ENCODE measurements around the gene CHURC1.

The CHURC1 gene

DNA sequence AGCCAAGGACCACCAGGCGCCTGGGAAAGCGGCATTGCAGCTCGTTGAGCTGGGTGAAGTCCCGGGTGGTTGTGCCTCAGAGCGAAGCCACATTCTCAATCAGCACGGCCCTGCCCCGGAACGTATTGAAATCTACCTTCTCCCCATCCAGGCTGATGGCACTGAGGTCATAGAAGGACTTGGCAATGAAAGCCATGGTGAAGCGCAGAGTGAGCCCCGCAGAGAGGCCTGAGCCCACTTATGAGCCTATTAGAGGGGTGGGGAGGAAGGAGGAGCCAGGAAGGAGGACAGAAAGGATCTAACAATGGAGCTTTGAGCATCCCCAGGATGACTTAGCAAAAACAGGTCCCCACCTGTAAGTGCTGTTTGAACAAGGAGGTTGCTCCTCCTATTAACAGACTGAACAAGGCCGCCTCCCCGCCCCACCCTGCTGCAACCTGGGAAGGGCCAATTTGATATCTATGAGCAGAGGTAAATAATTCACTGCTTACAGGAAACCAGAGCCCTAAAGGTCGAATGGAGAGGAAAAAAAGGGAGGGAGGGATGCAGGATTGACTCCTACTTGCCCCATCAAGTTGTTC, 28.4 kb downstream of the CHURC1 start, which contains the start of gene GPX2:
TSS of gene GPX2 (minus strand) at position 215 of the 581 bp plus-strand sequence. CDS start at position 196, 19 bp downstream.
- no peak for ATAC-seq
- no peaks in the 10 kb centered on the region for H3K9me3 Mint-ChIP-seq
- H3K36me3 Mint-ChIP-seq, result peaks cover 64% of the 10 kb centered on the region
- no peak within 1 kb of the TSS for H3K27ac Mint-ChIP-seq
- no peak within 1 kb of the TSS for H3K4me3 Mint-ChIP-seq
- no peaks in the 10 kb centered on the region for H3K27me3 Mint-ChIP-seq
- peaks cover 33% of the 10 kb centered on the region for H3K4me1 Mint-ChIP-seq

- peaks cover 68% of the 10 kb centered on the region for H3K36me3 Mint-ChIP-seq
- H3K4me3 Mint-ChIP-seq, result no peak overlapping the region
- H3K4me1 Mint-ChIP-seq, result peaks cover 29% of the 10 kb centered on the region
- no peak for ATAC-seq
- H3K27me3 Mint-ChIP-seq, result no peaks in the 10 kb centered on the region
- no peaks in the 10 kb centered on the region for H3K9me3 Mint-ChIP-seq
- H3K27ac Mint-ChIP-seq, result no peak overlapping the region
These were observed 29.3 kb downstream of the CHURC1 start for GRCh38 chr14:64943556-64943955.

- no peak for ATAC-seq
- no peak overlapping the region for H3K4me3 Mint-ChIP-seq
- no peak overlapping the region for H3K27ac Mint-ChIP-seq
- peaks cover 68% of the 10 kb centered on the region for H3K36me3 Mint-ChIP-seq
- no peaks in the 10 kb centered on the region for H3K27me3 Mint-ChIP-seq
- peaks cover 27% of the 10 kb centered on the region for H3K4me1 Mint-ChIP-seq
- no peaks in the 10 kb centered on the region for H3K9me3 Mint-ChIP-seq
These were observed 29.8 kb downstream of the CHURC1 start for GRCh38 chr14:64944041-64944440.

GRCh38 chr14:64944861-64945260, 30.6 kb downstream of the CHURC1 start:
- ATAC-seq, result no peak
- H3K27ac Mint-ChIP-seq, result no peak overlapping the region

GRCh38 chr14:64945431-64946178, 31.4 kb downstream of the CHURC1 start:
- no peaks in the 10 kb centered on the region for H3K9me3 Mint-ChIP-seq
- H3K36me3 Mint-ChIP-seq, result peaks cover 65% of the 10 kb centered on the region
- H3K4me1 Mint-ChIP-seq, result peaks cover 21% of the 10 kb centered on the region
- H3K4me3 Mint-ChIP-seq, result no peak overlapping the region
- no peaks in the 10 kb centered on the region for H3K27me3 Mint-ChIP-seq
- no peak overlapping the region for H3K27ac Mint-ChIP-seq
- no peak for ATAC-seq

More at GRCh38 chr14:64944861-64945260, 30.6 kb downstream of the CHURC1 start:
- Mint-ChIP-seq H3K36me3 (peaks cover 66% of the 10 kb centered on the region), H3K9me3 (no peaks in the 10 kb centered on the region), H3K4me1 (peaks cover 21% of the 10 kb centered on the region), H3K4me3 (no peak overlapping the region), H3K27me3 (no peaks in the 10 kb centered on the region)

DNA sequence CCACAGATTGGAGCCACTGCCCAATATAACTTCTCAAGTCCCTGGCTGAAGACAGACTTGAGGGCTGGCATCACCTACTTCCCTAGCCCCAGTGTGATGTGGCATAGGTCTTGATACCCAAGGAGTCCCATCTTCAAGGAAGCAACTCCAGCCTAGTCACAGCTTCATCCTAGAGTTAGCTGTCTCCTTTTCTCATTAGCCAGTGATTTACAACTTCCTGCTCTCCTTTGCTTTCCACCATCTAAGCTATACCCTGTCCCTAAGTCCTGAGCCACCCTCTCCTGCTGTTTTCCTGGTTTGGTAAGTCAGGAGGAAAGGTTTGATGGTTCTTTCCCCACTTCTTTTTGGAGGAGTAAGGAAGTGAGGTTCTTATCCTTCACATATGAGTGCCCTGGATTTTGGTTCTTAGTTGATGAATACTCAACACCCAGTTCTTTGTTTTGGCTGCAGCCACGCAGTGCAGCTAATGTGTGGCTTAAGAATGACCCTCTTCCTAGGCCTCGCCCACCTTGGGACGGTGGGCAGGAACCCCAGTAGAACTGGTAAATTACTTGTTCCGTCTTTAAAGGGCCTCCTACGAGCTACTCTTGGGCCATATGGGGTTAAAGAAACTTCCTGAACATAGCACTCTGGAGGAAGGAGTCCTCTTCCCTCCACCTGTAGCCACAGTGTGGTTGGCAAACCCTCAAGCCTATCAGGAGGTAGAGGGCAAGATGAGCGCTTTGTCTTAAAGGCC, 32.2 kb downstream of the CHURC1 start:
- Mint-ChIP-seq H3K27ac (no peak overlapping the region), H3K4me1 (peaks cover 21% of the 10 kb centered on the region), H3K27me3 (no peaks in the 10 kb centered on the region), H3K4me3 (no peak overlapping the region), H3K36me3 (peaks cover 66% of the 10 kb centered on the region), H3K9me3 (no peaks in the 10 kb centered on the region)
- no peak for ATAC-seq

DNA sequence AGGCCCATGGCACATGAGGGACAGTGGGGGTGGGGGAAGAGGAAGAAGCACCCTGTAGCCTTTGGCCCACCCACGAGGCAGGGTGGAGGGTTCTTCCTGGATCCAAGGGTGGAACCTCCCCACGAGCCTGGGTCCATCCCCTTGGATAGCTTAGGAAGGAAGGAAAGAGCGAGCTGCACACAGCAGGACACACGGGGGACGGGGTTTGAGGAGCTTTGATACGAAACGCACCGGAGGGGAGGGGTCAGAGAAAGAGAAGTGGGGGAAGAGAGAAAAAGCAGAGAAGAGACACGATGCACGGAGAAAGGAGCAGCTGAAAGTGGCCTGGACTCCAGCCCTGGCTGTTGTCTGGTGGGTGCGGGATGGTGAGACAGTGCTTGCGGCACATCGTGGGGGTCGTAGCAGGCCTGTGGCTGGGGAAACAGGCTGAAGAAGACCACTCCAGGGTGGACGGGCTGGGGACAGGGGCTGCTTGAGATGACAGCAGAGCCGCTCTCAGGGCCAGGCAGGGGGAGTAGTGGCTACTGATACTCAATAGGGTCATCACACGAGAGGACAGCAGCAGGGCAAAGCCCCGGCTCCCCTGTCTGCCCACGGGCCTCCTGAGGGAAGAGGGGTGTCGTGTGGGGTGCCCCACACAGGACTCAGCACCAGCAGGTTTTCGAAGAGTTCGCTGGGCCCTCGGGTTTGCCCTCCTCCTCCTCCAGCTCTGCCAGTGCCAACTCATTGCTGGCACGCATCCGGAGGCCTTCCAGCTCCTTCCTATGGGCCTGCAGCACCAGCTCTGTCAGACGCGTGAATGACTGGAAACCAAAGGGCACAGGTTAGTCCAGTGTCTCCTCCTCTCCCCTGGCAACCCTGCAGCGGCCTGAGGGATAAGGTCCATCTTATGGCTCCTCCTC, 33.7 kb downstream of the CHURC1 start:
- peaks cover 25% of the 10 kb centered on the region for H3K4me1 Mint-ChIP-seq
- peaks cover 66% of the 10 kb centered on the region for H3K36me3 Mint-ChIP-seq
- H3K27me3 Mint-ChIP-seq, result no peaks in the 10 kb centered on the region

DNA sequence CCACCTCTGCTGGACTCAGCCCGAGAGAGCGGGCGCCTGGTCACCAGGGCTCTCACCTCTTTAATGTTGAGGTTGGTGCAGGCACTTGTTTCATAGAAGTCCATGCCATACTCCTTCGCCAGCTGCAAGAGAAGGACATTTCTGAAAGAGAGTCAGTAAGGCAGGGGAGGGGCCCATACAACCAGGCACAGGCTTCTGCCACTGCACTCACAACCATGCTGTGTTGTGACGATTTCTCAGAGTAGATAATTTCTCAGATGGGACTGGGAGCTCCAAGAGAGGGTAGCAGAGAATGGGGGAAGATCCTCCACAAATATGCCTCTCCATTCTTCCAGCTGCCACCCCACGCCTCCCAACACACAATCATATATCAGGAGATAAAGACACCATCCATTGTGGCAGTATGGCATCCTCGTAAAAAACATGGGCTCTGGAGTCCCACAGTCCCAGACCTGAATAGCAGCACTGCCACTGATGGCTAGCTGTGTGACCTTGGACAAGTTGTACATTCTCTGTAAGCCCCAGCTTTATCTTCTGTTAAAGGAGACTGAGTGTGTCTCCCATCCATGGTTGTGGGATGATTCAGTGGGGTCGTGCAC, 34.5 kb downstream of the CHURC1 start:
- Mint-ChIP-seq H3K27me3 (no peaks in the 10 kb centered on the region), H3K4me1 (peaks cover 23% of the 10 kb centered on the region), H3K4me3 (no peak overlapping the region), H3K27ac (no peak overlapping the region), H3K36me3 (peaks cover 62% of the 10 kb centered on the region), H3K9me3 (no peaks in the 10 kb centered on the region)
- no peak for ATAC-seq

More for the DNA sequence above, 33.7 kb downstream of the CHURC1 start:
- ATAC-seq, result no peak
- no peak overlapping the region for H3K27ac Mint-ChIP-seq
- no peaks in the 10 kb centered on the region for H3K9me3 Mint-ChIP-seq
- no peak overlapping the region for H3K4me3 Mint-ChIP-seq

GRCh38 chr14:64950889-64951288, 36.6 kb downstream of the CHURC1 start:
- H3K27ac Mint-ChIP-seq, result no peak overlapping the region
- peaks cover 52% of the 10 kb centered on the region for H3K36me3 Mint-ChIP-seq
- no peaks in the 10 kb centered on the region for H3K27me3 Mint-ChIP-seq
- H3K4me3 Mint-ChIP-seq, result no peak overlapping the region
- ATAC-seq, result no peak
- H3K4me1 Mint-ChIP-seq, result peaks cover 15% of the 10 kb centered on the region
- H3K9me3 Mint-ChIP-seq, result no peaks in the 10 kb centered on the region

DNA sequence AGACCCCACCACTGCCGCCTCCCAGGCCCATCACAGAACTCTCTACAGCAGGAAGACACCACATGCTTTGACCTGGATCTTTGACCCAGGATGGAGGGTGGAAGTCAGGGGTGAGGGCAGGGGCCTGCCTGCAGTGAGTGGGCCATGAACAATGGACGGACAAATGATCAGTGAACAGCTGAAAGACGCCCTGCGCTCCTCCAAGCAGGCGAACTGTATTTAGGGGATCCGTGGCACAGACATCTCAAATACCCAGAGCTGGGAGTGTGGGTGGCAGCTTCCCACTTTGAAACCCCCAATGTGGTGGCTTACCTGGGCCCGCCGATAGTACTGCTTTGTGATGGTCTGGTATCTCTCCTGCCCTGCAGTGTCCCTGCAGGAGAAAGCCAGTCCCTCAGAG, 37.0 kb downstream of the CHURC1 start:
- peaks cover 48% of the 10 kb centered on the region for H3K36me3 Mint-ChIP-seq
- no peak overlapping the region for H3K4me3 Mint-ChIP-seq
- ATAC-seq, result no peak
- peaks cover 15% of the 10 kb centered on the region for H3K4me1 Mint-ChIP-seq
- no peak overlapping the region for H3K27ac Mint-ChIP-seq
- H3K27me3 Mint-ChIP-seq, result no peaks in the 10 kb centered on the region
- H3K9me3 Mint-ChIP-seq, result no peaks in the 10 kb centered on the region

GRCh38 chr14:64951724-64952123, 37.5 kb downstream of the CHURC1 start:
- Mint-ChIP-seq H3K36me3 (peaks cover 44% of the 10 kb centered on the region), H3K4me3 (no peak overlapping the region), H3K4me1 (peaks cover 15% of the 10 kb centered on the region), H3K9me3 (no peaks in the 10 kb centered on the region), H3K27me3 (no peaks in the 10 kb centered on the region), H3K27ac (no peak overlapping the region)
- no peak for ATAC-seq

- no peaks in the 10 kb centered on the region for H3K27me3 Mint-ChIP-seq
- peaks cover 15% of the 10 kb centered on the region for H3K4me1 Mint-ChIP-seq
- H3K36me3 Mint-ChIP-seq, result peaks cover 35% of the 10 kb centered on the region
- peak; percentile 82 for ATAC-seq
- peak overlapping the region; percentile 8 for H3K4me3 Mint-ChIP-seq
- H3K9me3 Mint-ChIP-seq, result no peaks in the 10 kb centered on the region
- H3K27ac Mint-ChIP-seq, result peak overlapping the region; percentile 69
These were observed 38.5 kb downstream of the CHURC1 start for GRCh38 chr14:64952598-64953309.

DNA sequence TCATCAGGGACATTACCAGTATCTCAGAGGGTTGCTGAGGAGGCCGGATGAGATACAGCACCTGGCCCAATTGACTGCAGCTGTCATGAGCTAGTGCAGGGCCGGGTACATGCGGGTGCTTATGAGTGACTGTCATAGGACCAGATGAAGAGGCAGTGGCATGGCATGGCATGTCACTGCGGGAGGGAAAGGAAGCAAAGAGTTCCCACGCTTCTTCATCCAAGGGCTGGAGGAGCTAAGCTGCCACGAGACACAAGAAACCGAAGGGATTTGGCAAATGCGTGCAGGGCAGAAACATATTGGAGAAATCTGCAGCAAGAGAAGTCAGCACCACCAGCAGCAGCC, 39.0 kb downstream of the CHURC1 start:
- Mint-ChIP-seq H3K4me3 (no peak overlapping the region), H3K9me3 (no peaks in the 10 kb centered on the region)

DNA sequence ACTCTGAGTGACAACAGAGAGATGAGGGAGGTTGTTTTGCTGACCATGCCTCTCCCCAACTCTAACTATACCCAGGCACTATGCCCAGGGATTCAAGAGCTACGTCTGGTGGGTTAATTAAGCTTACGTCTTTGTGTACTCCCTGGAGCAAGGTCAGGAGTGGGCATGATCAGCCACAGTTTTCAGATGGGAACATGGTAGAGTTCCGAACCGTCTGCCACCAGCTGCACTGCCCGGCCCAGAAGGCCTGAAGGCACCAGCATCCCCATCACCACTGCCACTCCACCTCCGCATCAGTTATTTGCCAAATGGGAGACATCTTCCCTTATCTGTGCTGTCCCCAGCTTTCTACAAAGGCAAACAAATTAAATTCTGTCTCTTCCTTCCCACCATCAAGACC, 39.4 kb downstream of the CHURC1 start:
- H3K27ac Mint-ChIP-seq, result no peak overlapping the region

More for the DNA sequence above, 39.0 kb downstream of the CHURC1 start:
- H3K27me3 Mint-ChIP-seq, result no peaks in the 10 kb centered on the region
- H3K4me1 Mint-ChIP-seq, result peaks cover 15% of the 10 kb centered on the region
- ATAC-seq, result no peak
- peak overlapping the region; percentile 69 for H3K27ac Mint-ChIP-seq
- peaks cover 29% of the 10 kb centered on the region for H3K36me3 Mint-ChIP-seq

More for the DNA sequence above, 39.4 kb downstream of the CHURC1 start:
- no peaks in the 10 kb centered on the region for H3K9me3 Mint-ChIP-seq
- peaks cover 26% of the 10 kb centered on the region for H3K36me3 Mint-ChIP-seq
- ATAC-seq, result no peak
- no peak overlapping the region for H3K4me3 Mint-ChIP-seq
- H3K4me1 Mint-ChIP-seq, result peaks cover 15% of the 10 kb centered on the region
- no peaks in the 10 kb centered on the region for H3K27me3 Mint-ChIP-seq
